ENCODE results near the gene PLCD1.

DNA sequence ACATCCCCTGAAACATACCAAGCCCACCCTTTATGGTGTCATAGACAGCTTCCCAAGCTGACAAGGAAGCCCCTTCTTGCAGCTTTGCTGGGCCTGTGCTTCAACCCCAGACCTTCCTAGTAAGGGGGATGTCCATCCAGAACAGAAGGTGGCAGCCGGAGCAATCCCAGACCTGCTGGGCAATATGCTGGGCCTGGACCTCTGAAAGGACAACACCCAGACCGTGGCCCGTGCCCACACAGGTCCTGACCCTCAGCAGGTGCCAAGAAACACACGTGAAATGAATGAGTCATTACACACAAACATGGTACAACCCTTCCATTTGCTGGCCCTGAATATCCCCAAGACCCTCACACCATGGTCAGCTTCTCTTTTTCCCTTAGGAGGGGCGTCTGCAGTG is 58.6 kb downstream of the PLCD1 start:
- TF ChIP-seq, protein P1, sequence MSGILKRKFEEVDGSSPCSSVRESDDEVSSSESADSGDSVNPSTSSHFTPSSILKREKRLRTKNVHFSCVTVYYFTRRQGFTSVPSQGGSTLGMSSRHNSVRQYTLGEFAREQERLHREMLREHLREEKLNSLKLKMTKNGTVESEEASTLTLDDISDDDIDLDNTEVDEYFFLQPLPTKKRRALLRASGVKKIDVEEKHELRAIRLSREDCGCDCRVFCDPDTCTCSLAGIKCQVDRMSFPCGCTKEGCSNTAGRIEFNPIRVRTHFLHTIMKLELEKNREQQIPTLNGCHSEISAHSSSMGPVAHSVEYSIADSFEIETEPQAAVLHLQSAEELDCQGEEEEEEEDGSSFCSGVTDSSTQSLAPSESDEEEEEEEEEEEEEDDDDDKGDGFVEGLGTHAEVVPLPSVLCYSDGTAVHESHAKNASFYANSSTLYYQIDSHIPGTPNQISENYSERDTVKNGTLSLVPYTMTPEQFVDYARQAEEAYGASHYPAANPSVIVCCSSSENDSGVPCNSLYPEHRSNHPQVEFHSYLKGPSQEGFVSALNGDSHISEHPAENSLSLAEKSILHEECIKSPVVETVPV (CRISPR knock-in tag; IDR thresholded peaks at IDR 0.05), result no peak
- TF ChIP-seq ZFP3 (CRISPR knock-in tag; IDR thresholded peaks at IDR 0.05) (no peak), ESRRG (CRISPR knock-in tag; IDR thresholded peaks at IDR 0.05) (no peak), CSDC2 (CRISPR knock-in tag; IDR thresholded peaks at IDR 0.05) (no peak), ZNF8 (CRISPR knock-in tag; IDR thresholded peaks at IDR 0.05) (no peak), ZFP30 (CRISPR knock-in tag; IDR thresholded peaks at IDR 0.05) (no peak)
- TF ChIP-seq, protein P2, sequence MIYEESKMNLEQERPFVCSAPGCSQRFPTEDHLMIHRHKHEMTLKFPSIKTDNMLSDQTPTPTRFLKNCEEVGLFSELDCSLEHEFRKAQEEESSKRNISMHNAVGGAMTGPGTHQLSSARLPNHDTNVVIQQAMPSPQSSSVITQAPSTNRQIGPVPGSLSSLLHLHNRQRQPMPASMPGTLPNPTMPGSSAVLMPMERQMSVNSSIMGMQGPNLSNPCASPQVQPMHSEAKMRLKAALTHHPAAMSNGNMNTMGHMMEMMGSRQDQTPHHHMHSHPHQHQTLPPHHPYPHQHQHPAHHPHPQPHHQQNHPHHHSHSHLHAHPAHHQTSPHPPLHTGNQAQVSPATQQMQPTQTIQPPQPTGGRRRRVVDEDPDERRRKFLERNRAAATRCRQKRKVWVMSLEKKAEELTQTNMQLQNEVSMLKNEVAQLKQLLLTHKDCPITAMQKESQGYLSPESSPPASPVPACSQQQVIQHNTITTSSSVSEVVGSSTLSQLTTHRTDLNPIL (CRISPR knock-in tag; IDR thresholded peaks at IDR 0.05; ENCODE audit: low read depth), result no peak

All from SK-N-SH treated with all-trans-retinoic acid at 6 μM for 48 hours (cell line).